SK-N-MC (cell line): ENCODE measurements around the gene UGT1A3.

Source experiments
- FOXP2 ChIP-seq: optimal IDR thresholded peaks from 2 replicates; pipeline ENCODE3; 2011; ENCODE audit warnings: mild to moderate bottlenecking, moderate library complexity; ENCODE audit not compliant: insufficient read depth; ENCODE audit errors: extremely low read length, control extremely low read depth
- POLR2AphosphoS5 ChIP-seq: IDR thresholded peaks from 2 replicates; pipeline ENCODE4 v1.6.1; 2012; ENCODE audit warnings: mild to moderate bottlenecking, low read depth, low read length, borderline replicate concordance

DNA sequence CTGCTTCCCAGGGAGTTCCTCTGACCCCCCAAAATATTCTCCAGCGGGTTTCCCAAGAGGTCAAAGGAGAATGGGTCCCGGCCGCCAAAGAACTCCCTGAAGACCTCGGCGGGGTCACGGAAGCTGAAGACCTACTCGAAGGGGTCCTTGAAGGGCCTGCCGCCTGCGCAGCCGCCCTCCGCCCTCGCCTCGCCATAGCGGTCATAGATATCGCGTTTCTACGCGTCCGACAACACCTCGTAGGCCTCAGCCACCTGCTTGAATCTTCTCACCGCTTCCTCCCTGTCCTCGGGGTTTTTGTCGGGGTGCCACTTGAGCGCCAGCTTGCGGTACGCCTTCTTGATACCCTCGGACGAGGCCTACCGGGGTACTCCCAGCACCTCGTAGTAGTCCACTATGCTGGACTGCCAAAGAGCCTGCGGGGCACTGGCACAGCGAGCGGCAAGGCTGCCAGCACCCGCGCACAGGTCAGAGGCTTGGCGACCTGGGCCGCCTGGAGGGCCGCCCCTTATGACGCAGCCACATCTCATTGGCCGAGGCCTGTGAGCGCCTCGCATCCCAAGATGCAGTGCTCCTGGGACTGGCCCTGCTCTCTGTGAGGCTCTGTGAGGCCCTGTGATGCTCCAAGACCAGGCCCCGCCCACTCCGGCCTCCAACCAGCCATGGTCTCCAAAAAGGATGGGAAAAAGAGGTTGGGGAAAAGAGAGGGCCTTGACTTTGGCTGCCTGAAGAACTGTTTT is 26.2 kb downstream of the UGT1A3 start:
- no peak for TF ChIP-seq POLR2AphosphoS5
- TF ChIP-seq FOXP2 = no peak
